Measurements from ENCODE around the gene PDXK. TPM values are rescaled to one million over a fixed set of nuclear protein-coding genes. Genes with fewer than 3 reads are reported as not detected.
"Not testable (repeated sequence)": the region's sequence is repeated elsewhere in the genome, so short reads cannot be mapped to it uniquely, and the experiment has no call there.

The PDXK gene
- total and polyA plus RNA-seq, 2 of the 13 experiments (the other 11 are each of a cell fraction or from before 2014, with no cell fraction given) = 114 to 184 TPM

GRCh38 chr21:43697758-43698643, 20.9 kb upstream of the PDXK start (continued):
- TF ChIP-seq ZNF281 (CRISPR knock-in tag; IDR thresholded peaks at IDR 0.05; ENCODE audit: borderline replicate concordance) = peak; percentile 88
- TF ChIP-seq RAD51 (IDR thresholded peaks at IDR 0.05; ENCODE audit: borderline replicate concordance) = no peak
- TF ChIP-seq ZNF383 (CRISPR knock-in tag; IDR thresholded peaks at IDR 0.05; ENCODE audit: borderline replicate concordance) = no peak
- TF ChIP-seq ZBTB26 (CRISPR knock-in tag; IDR thresholded peaks at IDR 0.05; ENCODE audit: borderline replicate concordance) = 0 out of 2 replicates have a peak, but pooled peaks have one; percentile 12

- Histone ChIP-seq H3K4me1 (ENCODE audit: insufficient read depth, low read length) (peaks cover 79% of the 10 kb centered on the region), H3K27ac (ENCODE audit: extremely low read length, insufficient read depth, low read length) (peak overlapping the region; percentile 69)
- POLR2A ChIA-PET = interaction anchor here (1.8 kb wide), 1 partner anchor 29 kb away, joined by 8 read pairs; no protein-coding TSS in a partner anchor
- intact Hi-C loops (cut with micrococcal nuclease; ENCODE audit: unreplicated experiment); ATAC-seq; H2AFZ ChIP-seq (ENCODE audit: low read length); FAIRE-seq; H3K9ac ChIP-seq (ENCODE audit: insufficient read depth, low read depth, low read length); H4K20me1 ChIP-seq (ENCODE audit: insufficient read depth, low read length); H3K9me3 ChIP-seq (ENCODE audit: low read length); DNase-seq (ENCODE audit: low spot score); in situ Hi-C loops (cut with HindIII; ENCODE audit: extremely low pct_ligation_motif_present, low pct_unique_long_range_greater_than_20kb); H3K4me3 ChIP-seq (replicated peaks in 1 of 3; ENCODE audit: insufficient read depth in 1 of 3, low read depth in 2 of 3, low read length in 3 of 3); H3K36me3 ChIP-seq (replicated peaks in 1 of 2; ENCODE audit: control insufficient read depth in 1 of 2, insufficient read depth in 2 of 2, low read length in 2 of 2); BruUV-seq (replicated peaks); CTCF ChIA-PET (ENCODE audit: low intra/inter-chr PET ratio, low total read pairs); H3K27me3 ChIP-seq (ENCODE audit: control insufficient read depth in 1 of 2, insufficient read depth in 2 of 2, low read length in 2 of 2); H3K4me2 ChIP-seq (ENCODE audit: low read depth, low read length); H3K79me2 ChIP-seq (ENCODE audit: insufficient read depth, low read length): not testable (repeated sequence)
- WGBS (ENCODE audit: low lambda C conversion rate) = 74% methylated on average over 5 of the region's 5 CpGs
- TF ChIP-seq ZNF770 (CRISPR knock-in tag; IDR thresholded peaks at IDR 0.05) = peak; percentile 82; the same call in 1 of the 2 replicates
Measured at GRCh38 chr21:43699492-43699777, 19.5 kb upstream of the PDXK start.

Data from HepG2 (cell line).